ENCODE results near the gene TRIP10.
"Not testable (repeated sequence)": the region's sequence is repeated elsewhere in the genome, so short reads cannot be mapped to it uniquely, and the experiment has no call there.

The TRIP10 gene

DNA sequence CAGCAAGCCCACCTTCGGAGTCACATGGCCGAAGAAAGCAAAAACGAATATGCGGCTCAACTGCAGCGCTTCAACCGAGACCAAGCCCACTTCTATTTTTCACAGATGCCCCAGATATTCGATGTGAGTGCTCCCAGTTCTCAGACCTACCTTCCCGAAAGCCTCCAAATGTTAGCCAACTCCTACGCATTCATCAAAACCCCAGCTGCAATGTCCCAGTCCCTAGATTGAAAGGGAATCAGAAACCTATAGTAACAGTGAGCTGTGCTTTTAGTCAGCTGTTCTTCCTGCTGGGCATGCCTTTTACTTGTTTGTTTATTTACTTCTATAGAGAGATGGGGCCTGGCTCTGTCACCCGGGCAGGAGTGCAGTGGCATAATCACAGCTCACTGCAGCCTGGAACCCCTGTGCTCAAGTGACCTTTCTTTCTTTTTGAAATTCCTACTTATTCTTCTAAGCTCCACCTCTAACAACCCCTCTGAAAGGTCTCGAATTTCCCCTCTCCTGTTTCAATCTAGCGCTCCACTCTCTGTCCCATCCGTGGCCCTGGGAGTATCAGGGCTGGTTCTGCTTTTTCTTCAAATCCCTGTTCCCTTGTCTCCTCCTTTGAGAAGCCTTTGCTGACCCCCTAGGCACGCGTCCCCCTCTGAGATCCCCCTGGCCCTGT, 4.4 kb downstream of the TRIP10 start:
- no peak for DNase-seq (ENCODE audit: low read depth)

DNA sequence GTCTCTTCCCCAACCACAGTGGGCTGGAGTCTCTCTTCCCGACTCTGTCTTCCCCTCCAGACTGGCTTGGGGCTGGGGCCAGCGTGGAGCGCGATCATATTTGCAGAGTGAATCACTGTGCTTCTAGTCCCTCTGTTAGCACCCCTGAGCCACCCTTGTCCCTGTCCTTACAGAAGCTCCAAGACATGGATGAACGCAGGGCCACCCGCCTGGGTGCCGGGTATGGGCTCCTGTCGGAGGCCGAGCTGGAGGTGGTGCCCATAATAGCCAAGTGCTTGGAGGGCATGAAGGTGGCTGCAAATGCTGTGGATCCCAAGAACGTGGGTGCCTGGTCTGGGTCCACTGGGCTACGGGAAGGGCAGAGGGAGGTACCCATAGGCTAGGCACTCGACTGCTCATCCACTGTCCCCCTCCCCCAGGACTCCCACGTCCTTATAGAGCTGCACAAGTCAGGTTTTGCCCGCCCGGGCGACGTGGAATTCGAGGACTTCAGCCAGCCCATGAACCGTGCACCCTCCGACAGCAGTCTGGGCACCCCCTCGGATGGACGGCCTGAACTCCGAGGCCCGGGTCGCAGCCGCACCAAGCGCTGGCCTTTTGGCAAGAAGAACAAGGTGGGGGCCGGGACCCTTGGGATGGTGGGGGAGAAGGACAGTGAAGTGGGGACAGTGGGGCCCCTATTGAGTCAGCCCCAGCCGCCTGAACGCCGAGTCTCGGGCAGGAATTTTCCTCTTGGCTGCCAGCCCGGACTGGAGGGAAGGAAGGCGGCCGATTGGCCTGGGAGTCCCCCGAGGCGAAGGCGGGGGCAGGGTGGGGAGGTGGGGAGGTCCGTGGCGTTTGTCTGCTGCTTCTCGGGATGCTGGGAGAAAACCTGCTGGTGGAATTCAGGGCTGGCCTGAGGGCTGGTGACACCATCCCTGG, 5.2 kb downstream of the TRIP10 start:
- DNase-seq (ENCODE audit: low read depth): no peak

DNA sequence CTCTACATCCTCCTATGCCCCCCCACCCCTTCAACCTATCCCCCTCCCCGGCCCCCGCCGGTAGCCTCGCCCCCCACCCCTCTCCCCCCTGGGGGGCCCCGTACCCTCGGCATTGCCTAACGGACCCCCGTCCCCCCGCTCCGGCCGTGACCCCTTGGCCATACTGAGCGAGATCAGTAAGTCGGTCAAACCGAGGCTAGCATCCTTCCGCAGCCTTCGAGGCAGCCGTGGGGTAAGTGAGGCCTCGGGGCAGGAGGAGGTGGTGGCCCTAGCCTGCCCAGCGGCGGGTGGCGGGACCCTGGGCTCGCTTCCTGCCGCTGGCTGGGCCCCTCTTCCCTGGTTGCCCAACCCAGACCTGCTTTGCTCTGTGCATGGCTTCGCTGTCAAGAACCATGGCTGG, 6.5 kb downstream of the TRIP10 start:
- DNase-seq (ENCODE audit: low read depth): no peak

DNA sequence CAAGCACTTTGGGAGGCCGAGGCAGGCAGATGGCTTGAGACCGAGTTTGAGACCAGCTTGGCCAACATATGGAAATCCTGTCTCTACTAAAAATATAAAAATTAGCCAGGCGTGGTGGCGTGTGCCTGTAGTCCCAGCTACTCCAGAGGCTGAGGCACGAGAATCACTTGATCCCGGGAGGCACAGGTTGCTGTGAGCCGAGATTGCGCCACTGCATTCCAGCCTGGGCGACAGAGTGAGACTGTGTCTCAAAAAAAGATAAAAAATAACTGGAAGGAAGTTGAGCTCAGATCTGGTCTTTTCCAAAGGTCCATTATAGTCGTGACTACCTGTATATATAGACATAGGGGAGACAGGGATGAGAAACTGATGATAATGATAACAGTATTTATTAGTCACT, 9.1 kb downstream of the TRIP10 start:
- not testable (repeated sequence) for DNase-seq (ENCODE audit: low read depth)

DNA sequence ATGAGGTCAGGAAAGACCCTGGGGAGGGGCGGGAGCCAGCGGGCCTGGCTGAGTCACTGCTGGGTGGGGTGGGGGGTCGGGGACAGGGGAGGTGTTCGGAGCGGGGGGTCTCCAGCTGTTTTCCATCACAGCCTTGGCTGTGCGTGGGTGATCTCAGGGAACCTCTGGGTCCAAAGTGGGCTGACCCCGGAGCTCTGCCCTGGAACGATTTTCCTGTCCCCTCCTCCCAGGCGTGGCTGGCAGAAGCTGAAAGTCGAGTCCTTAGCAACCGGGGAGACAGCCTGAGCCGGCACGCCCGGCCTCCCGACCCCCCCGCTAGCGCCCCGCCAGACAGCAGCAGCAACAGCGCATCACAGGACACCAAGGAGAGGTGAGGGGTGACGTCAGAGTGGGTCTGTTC, 10.6 kb downstream of the TRIP10 start:
- DNase-seq (ENCODE audit: low read depth): no peak

DNA sequence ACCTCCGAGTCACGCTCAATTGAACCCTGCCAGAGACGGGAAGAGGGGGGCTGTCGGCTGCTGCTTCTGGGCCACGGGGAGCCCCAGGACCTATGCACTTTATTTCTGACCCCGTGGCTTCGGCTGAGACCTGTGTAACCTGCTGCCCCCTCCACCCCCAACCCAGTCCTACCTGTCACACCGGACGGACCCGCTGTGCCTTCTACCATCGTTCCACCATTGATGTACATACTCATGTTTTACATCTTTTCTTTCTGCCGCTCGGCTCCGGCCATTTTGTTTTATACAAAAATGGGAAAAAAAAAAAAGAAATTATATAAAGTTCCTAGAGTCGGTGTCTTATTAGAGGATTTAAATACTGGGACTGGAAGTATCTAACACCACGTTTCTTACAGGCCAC, 11.7 kb downstream of the TRIP10 start:
- DNase-seq (ENCODE audit: low read depth): no peak

DNA sequence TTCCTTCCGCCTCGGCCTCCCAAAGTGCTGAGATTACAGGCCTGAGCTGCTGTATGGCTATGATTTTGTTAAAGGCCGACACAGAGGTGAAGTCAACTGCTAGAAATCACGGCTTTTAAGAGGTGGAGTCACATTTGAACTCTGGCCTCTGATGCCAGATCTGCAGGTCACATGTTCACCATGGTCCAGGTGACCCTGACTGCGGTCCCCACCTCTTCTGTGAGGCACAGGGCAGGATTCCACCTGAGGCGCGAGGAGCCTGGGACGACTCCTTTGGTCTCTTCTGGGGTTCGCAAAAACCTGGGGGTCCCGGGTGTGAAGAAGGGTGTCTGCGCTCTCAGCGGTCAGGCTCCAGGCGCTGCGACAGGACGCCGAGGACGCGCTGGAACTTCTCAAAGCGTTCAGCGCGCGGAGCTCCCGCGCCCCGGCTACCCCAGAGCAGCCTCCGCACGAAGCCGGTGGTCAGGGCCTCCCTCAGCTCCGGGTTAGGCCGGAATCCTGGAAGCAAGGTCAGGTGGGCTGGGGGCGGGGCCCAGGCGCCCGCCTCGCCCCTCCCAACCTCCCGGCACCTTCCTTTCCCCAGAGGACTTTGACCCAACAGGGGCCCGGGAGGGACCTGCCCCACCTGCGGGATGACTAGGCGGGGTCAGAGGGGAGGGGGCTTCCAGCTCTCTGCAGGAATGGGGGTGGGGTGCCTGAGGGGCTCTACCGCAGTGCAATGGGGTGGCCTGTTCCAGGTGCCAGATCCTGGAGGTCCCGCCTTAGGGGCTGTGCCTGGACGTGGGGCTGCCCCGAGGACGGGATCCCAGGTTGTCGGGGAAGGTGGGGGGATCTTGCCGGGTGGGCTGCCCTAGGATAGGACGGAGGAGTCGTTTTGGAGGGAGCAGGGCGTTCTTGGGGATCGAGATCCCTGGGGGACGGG, 13.0 kb downstream of the TRIP10 start:
- no peak for DNase-seq (ENCODE audit: low read depth)

DNA sequence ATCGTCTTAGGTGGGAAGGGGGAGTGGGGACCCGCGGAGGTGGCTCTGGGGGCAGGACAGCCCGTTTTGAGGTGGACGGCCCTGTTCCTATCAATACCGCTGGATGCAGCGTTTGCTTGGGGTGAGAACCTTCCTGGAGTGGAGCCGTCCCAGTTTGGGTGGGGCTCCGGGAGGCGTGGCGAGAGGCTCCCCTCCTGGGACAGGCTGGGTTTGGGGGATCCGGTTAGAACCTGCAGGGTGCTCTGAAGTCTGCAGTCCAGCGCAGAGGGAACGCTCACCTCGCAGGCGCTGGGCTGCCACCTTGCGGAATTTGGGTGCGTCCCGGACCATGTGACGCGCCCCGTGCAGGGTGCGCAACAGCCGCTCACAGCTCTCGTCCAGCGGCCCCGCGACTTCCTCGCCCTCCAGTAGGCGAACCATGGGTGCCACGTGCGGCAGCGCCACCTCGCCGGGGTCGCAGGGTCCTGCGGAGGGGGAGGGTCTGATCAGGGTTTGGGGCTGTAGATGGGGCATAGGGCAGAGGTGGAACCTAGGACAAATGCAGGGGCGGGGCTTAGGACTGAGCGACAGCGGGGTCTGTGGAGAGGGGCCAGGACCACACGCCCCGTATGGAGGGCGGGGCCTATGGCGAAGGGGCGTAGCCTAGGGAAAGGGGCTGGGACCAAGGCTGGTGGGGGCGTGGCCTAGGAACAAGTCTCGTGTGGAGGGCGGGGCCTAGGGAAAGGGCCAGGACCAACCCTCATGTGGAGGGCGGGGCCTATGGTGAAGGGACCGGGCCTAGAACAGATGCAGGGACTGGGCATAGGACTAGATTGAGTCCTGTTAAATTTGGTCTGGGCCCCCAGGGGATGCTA, 13.9 kb downstream of the TRIP10 start:
- no peak for DNase-seq (ENCODE audit: low read depth)

DNA sequence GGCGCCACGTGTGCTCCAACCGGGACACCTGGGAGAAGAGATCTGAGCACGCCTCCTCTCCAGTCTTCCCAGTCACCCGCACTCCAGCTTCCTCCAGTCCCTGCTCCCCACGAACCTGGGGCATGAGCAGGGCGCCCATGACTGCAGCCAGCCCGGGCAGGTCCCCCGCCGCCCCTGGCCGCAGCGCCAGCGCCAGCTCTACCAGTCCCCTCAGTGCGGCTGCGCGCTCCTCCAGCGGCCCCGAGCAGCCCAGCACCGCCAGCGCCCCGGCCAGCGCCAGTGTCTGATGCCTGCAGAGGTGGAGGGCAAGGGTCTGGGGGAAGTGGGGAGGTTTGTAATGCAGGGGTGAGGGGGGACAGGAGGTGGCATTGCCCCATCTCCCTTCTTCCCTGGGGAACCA, 14.7 kb downstream of the TRIP10 start:
- DNase-seq (ENCODE audit: low read depth): no peak

DNA sequence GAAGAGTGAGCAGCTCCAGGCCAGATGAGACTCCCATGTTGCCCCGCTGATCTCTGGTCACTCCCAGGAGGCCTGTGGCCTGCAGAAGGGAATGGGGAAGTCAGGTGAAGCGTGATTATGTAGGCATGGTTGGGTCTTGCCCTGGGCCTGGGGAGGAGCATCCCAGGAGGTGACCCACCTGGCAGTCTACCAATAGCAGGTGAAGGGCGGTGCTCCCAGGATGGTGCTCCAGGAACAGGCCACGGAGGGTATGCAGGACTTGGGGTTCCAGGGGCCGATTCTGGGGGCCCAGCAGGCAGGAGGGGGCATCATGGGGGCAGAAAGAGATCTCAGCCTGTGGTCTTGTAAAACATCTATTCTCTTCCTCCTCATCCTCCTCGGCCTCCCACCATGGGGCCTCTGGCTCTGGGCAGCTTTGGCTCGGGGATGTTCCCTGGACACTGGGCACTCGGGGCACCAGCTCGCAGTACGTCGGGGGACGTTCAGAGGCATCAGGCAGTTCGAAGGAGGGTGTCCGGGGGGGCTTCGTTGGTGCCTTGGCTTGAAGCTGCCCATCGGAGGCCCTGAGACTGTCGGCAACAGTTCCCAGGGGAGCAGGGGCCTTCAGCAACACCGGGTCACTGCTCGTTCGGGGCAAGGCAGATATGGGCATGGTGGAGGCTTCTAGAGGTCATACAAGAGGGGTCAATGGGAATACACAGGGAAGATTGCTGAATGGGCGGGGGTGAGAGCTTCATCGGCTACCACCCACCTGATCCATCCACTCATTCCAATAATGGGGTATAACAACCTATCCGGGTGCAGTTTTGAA, 15.4 kb downstream of the TRIP10 start:
- DNase-seq (ENCODE audit: low read depth): no peak

DNA sequence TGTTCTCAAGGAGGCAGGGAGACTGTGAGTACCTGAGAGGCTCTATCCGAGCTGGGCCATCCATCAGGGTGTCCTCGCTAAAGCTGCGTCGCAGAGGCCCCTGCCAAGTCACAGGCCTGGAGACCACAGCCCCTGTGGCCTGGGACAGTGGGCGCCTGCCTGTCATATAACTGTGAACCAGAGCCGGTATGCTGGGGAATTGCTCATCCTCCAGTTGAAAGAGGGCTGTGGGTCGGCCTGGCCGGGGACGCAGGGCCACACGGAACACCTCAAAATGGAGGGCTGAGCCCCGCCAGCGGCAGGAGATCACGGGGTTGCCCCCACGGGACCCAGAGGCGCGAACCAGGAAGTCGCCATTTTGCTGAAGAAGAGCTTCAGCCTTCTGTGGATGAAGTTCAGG, 21.1 kb downstream of the TRIP10 start:
- DNase-seq (ENCODE audit: low read depth): no peak

DNA sequence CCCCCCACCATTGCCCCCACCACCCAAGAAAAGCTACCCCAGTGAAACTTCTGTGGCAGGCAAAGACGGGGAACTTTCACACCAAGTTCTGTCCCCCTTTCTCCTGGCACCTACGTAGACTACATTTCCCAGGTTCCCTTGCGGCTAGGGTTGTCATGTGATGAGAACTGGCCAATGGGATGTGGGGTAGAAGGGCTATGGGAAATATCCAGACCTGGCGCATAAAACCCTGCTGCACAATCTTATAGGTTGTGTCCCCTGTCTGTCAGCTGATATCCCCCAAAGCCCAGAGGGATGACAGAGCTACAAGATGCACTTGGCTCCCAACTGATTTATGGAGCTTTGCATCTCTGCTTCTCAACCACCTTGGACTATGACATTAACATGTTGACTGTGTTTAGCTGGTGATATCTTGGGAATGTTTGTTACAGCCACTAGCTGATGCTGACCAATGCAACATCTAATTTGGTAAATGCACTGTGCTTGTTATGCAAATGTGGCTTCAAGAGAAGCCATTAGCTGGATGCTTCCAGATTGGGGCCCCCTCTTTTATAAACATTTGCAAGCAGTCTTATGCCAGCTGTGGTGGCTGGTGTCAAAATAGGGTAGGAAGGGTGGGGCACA, 21.7 kb downstream of the TRIP10 start:
- DNase-seq (ENCODE audit: low read depth): no peak

DNA sequence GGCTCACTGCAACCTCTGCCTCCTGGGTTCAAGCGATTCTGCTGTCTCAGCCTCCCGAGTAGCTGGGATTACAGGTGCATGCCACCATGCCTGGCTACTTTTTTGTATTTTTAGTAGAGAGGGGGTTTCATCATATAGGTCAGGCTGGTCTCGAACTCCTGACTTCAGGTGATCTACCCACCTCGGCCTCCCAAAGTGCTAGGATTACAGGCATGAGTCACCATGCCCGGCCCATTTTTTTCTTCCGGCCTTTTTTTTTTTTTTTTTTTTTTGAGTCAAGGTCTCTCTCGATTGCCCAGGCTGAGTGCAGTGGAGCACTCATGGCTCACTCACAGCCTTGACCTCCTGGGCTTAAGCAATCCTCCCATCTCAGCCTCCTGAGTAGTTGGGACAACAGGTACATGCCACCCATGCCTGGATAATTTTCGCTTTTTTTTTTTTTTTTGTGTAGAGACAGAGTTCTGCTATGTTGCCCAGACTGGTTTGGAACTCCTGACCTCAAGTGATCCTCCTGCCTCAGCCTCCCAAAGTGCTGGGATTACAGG, 22.8 kb downstream of the TRIP10 start:
- not testable (repeated sequence) for DNase-seq (ENCODE audit: low read depth)

DNA sequence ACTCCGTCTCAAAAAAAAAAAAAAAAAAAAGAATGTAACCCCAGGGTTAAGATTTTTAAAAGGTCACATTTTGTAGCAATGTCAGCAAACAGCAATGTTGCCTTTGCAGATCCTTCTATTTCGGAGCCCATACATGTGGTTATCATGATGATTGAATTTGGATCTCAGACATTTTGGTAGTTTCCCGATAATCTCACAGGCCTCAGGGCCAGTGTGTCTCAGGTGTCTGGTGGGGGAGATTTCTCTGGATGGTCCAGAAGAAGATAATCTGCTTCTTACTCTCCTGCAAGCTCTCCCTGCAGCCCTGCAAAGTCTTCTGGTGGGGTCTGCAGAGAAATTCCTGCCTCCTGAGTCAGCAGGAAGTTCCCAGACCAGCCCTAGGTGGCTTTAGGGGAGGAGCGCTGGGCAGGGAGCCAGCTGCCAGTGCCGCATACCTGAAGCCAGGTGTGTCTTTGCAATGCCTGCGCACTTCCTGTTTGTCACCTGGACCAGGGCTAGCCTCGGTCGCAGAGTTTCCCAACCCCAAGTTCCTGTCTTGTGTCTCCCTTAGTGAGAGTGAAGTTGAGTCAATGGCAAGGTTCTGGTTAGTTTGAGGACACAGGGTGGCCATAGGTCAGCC, 26.4 kb downstream of the TRIP10 start:
- no peak for DNase-seq (ENCODE audit: low read depth)

DNA sequence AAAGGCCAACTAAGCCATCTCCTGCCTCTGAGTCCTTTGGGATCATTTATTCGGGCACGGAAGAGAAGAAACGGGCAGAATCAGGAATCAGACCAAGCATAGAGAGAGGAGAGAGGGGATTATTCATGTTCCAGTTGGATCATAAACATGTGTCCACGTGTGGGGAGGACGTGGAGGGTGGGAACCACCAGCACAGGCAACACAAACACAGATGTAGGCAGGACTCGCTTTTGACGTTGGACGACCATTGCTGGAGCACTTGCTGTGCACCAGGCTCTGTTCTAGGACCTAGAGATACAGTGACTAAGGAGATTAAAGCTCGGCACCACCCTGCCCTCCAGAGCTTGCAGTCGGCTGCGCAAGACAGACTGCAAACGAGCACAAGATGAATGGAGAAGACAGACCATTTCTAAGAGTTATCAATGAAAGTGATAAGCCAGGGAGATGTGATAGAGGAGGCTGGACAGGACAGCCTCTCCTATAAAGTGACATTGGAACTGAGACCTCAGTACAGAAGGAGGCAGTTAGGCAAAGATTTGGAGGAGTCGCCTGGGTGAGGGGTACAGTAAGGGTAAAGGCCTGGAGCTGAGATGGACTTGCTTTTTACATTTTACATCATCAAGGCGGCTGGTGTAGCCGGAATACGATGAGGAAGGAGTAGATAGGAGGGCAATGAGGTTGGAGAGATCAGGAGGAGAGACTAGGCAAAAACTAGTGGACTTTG, 27.0 kb downstream of the TRIP10 start:
- DNase-seq (ENCODE audit: low read depth): no peak

DNA sequence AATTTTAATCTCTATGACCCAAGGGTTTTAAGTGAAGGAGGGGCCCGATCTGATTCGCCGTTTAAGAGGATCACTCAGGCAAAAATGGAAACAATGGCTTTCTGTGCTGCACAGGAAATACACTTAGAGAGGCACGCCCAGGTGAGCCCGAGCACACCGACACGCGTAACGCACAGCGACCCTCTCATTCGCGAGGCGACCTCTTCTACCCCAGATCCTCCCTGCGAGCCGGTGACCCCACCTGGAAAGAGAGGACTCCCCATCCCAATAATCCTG, 27.5 kb downstream of the TRIP10 start:
- DNase-seq (ENCODE audit: low read depth): no peak

DNA sequence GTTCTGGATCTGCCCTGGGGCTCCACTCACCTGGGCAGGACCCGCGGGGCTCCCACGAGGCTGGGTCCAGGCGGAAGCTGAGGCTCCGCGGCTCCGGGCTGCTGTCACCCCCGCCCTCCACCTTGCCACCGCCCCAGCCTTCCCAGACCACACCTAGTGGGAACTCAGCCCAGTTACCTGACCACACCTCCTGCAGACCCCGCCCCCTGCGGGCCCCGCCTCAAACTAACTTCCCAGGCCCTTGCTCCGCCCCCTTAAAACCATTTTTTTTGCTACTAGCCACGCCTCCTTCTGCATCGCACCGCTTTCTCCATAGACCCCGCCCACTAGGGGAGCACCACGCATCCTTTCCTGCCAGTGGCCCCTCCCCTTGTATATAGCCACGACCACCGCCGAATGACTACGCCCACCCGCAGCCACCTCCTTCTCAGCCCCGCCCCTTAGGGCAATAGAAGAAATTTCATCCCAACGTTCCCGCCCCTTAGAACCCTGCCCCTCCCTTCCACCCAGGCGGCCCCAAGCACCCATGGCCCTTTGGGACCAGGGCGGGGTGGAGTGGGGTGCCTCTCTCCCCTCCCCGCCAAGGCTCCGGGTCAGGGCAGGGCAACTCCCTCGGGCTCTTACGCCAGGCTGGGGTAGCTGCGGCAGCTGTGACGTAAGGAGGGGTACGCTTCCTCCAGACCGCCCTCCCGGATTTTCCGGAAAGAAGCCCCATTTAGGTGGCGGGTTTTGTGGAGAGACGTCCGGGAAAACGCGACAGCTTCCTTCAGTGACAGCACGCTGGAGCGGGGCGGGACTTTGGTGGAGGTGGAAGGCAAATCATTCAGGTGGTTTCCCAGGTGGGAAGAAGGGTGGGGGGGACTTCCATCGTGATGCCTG, 28.1 kb downstream of the TRIP10 start, which contains the start of gene SH2D3A:
TSS of gene SH2D3A (minus strand) at position 79 of the 879 bp plus-strand sequence. CDS start 3,687 bp downstream, outside the sequence.
- no peak for DNase-seq (ENCODE audit: low read depth)

All from HS-5 (cell line).